H1 (cell line): ENCODE results near the gene IL1A. TPM values are rescaled to one million over a fixed set of nuclear protein-coding genes. Genes with fewer than 3 reads are reported as not detected.

Experiments
- CTCF ChIA-PET: fragments of 300-600 bp; sonication (Branson Sonifier 250); formaldehyde crosslinking; loops from one replicate; lab custom pipeline; 2021; ENCODE audit not compliant: partially characterized antibody; lab: Charles Lee
- POLR2A ChIA-PET: fragments of 300-600 bp; sonication (Branson Sonifier 250); formaldehyde crosslinking; loops from one replicate; lab custom pipeline; 2021; ENCODE audit warnings: inconsistent platforms; ENCODE audit not compliant: partially characterized antibody; lab: Charles Lee
- DNase-seq, 2 experiments: peaks; one replicate each; pipeline versions ENCODE4 v3.0.0 to v3.0.0-alpha.2; 2010 to 2022; ENCODE audit warnings: low spot score in 2 of 2, low read depth in 1 of 2, mixed read lengths in 1 of 2
- FAIRE-seq: peaks from 2 replicates; lab custom pipeline; 2011; peaks lifted over from hg19 to GRCh38; lab: Jason Lieb, UNC
- H2AFZ ChIP-seq: 2 replicates; pipeline ENCODE4 v1.8.1; 2012; ENCODE audit warnings: low read length, inconsistent platforms
- H2AK5ac ChIP-seq: 2 replicates; pipeline ENCODE4 v1.6.1; 2013; ENCODE audit warnings: low read depth, low read length
- H2BK120ac ChIP-seq: replicated peaks from 2 replicates; pipeline ENCODE3; 2013; ENCODE audit warnings: low read depth, low read length, inconsistent platforms
- H2BK12ac ChIP-seq: 2 replicates; pipeline ENCODE4 v1.6.1; 2013; ENCODE audit warnings: low read depth, low read length
- H2BK15ac ChIP-seq: 2 replicates; pipeline ENCODE4 v1.6.1; 2013; ENCODE audit warnings: low read length
- H2BK20ac ChIP-seq: 2 replicates; pipeline ENCODE4 v1.6.1; 2013; ENCODE audit warnings: low read length
- H2BK5ac ChIP-seq: 2 replicates; pipeline ENCODE4 v1.6.1; 2013; ENCODE audit warnings: low read depth, low read length
- H3K14ac ChIP-seq: 2 replicates; pipeline ENCODE4 v1.6.1; 2013; ENCODE audit warnings: inconsistent platforms; ENCODE audit not compliant: insufficient read length
- H3K18ac ChIP-seq: 2 replicates; pipeline ENCODE4 v1.6.1; 2013; ENCODE audit warnings: low read length; ENCODE audit errors: extremely low read depth
- H3K23ac ChIP-seq: 2 replicates; pipeline ENCODE4 v1.6.1; 2013; ENCODE audit warnings: inconsistent platforms; ENCODE audit not compliant: insufficient read length
- H3K23me2 ChIP-seq: 2 replicates; pipeline ENCODE4 v1.6.1; 2013; ENCODE audit warnings: low read depth, low read length
- H3K27ac ChIP-seq: 2 replicates; pipeline ENCODE4 v1.6.1; 2011; ENCODE audit warnings: low read depth, low read length, inconsistent platforms
- H3K27me3 ChIP-seq, 4 experiments: replicated peaks in 1 of 4; 1 replicate in 1 of 4; 2 replicates in 3 of 4; pipeline versions ENCODE4 v1.6.1 to v1.8.1; 2011 to 2013; ENCODE audit warnings: low read length in 3 of 4, mild to moderate bottlenecking in 3 of 4, inconsistent platforms in 2 of 4, mixed read lengths in 2 of 4, moderate library complexity in 1 of 4; ENCODE audit not compliant: control insufficient read depth in 3 of 4, insufficient read depth in 3 of 4; ENCODE audit errors: extremely low read depth in 1 of 4
- H3K36me3 ChIP-seq, 4 experiments: 2 replicates each; pipeline versions ENCODE4 v1.6.1 to v1.8.1; 2011 to 2013; ENCODE audit warnings: mild to moderate bottlenecking in 4 of 4, low read length in 3 of 4, moderate library complexity in 2 of 4, control low read depth in 1 of 4, inconsistent platforms in 1 of 4; ENCODE audit not compliant: insufficient read depth in 4 of 4, control insufficient read depth in 2 of 4
- H3K4ac ChIP-seq: replicated peaks from 2 replicates; pipeline ENCODE3; 2013; ENCODE audit warnings: low read length, low read depth, mixed read lengths, inconsistent platforms; ENCODE audit not compliant: insufficient read length
- H3K4me1 ChIP-seq, 4 experiments: replicated peaks in 1 of 4; 1 replicate in 1 of 4; 2 replicates in 3 of 4; pipeline versions ENCODE4 v1.6.1 to v1.8.1; 2011 to 2013; ENCODE audit warnings: low read length in 3 of 4, inconsistent platforms in 2 of 4, mixed read lengths in 1 of 4; ENCODE audit not compliant: insufficient read depth in 4 of 4, control insufficient read depth in 3 of 4
- H3K4me2 ChIP-seq, 2 experiments: 2 replicates each; pipeline versions ENCODE4 v1.6.1 to v1.8.1; 2011 to 2013; ENCODE audit warnings: low read depth in 2 of 2, low read length in 2 of 2, control low read depth in 1 of 2, inconsistent platforms in 1 of 2, mild to moderate bottlenecking in 1 of 2; ENCODE audit not compliant: insufficient read depth in 1 of 2
- H3K4me3 ChIP-seq, 4 experiments: fragments of 200-600, 300-600 bp in 1 of 4; sonication (generic), shearing (Covaris generic), sonication (Bioruptor Twin) in 1 of 4; 2 replicates each; pipeline versions ENCODE4 v1.5.1 to v1.8.1; 2011 to 2016; ENCODE audit warnings: low read length in 4 of 4, low read depth in 3 of 4, control low read depth in 2 of 4, inconsistent platforms in 2 of 4, mild to moderate bottlenecking in 2 of 4, mixed read lengths in 1 of 4, moderate library complexity in 1 of 4; ENCODE audit not compliant: insufficient read depth in 2 of 4; ENCODE audit errors: extremely low read depth in 1 of 4
- H3K56ac ChIP-seq: replicated peaks from 2 replicates; pipeline ENCODE3; 2013; ENCODE audit warnings: low read depth, mild to moderate bottlenecking, mixed read lengths, low read length, inconsistent platforms; ENCODE audit not compliant: insufficient read length
- H3K79me1 ChIP-seq: 2 replicates; pipeline ENCODE4 v1.6.1; 2013; ENCODE audit warnings: low read depth, low read length, control low read depth
- H3K79me2 ChIP-seq, 2 experiments: 2 replicates each; pipeline versions ENCODE4 v1.6.1 to v1.8.1; 2012 to 2013; ENCODE audit warnings: low read length in 2 of 2, mild to moderate bottlenecking in 2 of 2, inconsistent platforms in 1 of 2; ENCODE audit not compliant: insufficient read depth in 2 of 2, control insufficient read depth in 1 of 2
- H3K9ac ChIP-seq, 4 experiments: replicated peaks in 1 of 4; 1 replicate in 1 of 4; 2 replicates in 3 of 4; pipeline versions ENCODE4 v1.6.1 to v1.8.1; 2011 to 2013; ENCODE audit warnings: low read depth in 3 of 4, low read length in 3 of 4, control low read depth in 2 of 4, mild to moderate bottlenecking in 2 of 4, moderate library complexity in 2 of 4, inconsistent platforms in 1 of 4; ENCODE audit errors: extremely low read depth in 1 of 4
- H3K9me3 ChIP-seq, 2 experiments: 2 replicates each; pipeline versions ENCODE4 v1.6.1 to v1.8.1; 2012 to 2013; ENCODE audit warnings: mild to moderate bottlenecking in 2 of 2, moderate library complexity in 2 of 2, control low read depth in 1 of 2, inconsistent platforms in 1 of 2, low read depth in 1 of 2, low read length in 1 of 2, mixed read lengths in 1 of 2; ENCODE audit not compliant: insufficient read depth in 2 of 2
- H4K20me1 ChIP-seq, 2 experiments: replicated peaks in 1 of 2; 2 replicates each; pipeline versions ENCODE3 to v1.8.1; 2011 to 2013; ENCODE audit warnings: inconsistent platforms in 2 of 2, low read length in 2 of 2, mild to moderate bottlenecking in 1 of 2; ENCODE audit not compliant: insufficient read depth in 2 of 2, control insufficient read depth in 1 of 2
- H4K5ac ChIP-seq: 2 replicates; pipeline ENCODE4 v1.6.1; 2013; ENCODE audit warnings: low read length, low read depth, mixed read lengths, inconsistent platforms; ENCODE audit not compliant: insufficient read length
- H4K8ac ChIP-seq: 2 replicates; pipeline ENCODE4 v1.8.0; 2013; ENCODE audit warnings: mild to moderate bottlenecking, moderate library complexity, low read length, inconsistent platforms; ENCODE audit not compliant: insufficient read depth; ENCODE audit errors: extremely low read depth
- H4K91ac ChIP-seq: replicated peaks from 2 replicates; pipeline ENCODE3; 2013; ENCODE audit warnings: low read length, mixed read lengths, inconsistent platforms; ENCODE audit not compliant: insufficient read length
- CREB1 ChIP-seq: IDR thresholded peaks from 2 replicates; pipeline ENCODE4 v1.6.1; 2012; ENCODE audit warnings: inconsistent platforms
- SAP30 ChIP-seq: fragments of 300-600 bp; sonication (generic); IDR thresholded peaks from 2 replicates; pipeline ENCODE4 v1.7.1; 2012; ENCODE audit warnings: low read length, moderate library complexity, mild to moderate bottlenecking, inconsistent platforms; ENCODE audit not compliant: insufficient read depth, insufficient replicate concordance
- SIRT6 ChIP-seq: IDR thresholded peaks from one replicate; pipeline ENCODE4 v1.7.1; 2012; ENCODE audit warnings: low read length, inconsistent platforms
- SP4 ChIP-seq: IDR thresholded peaks from 2 replicates; pipeline ENCODE4 v1.6.1; 2012; ENCODE audit warnings: low read length, inconsistent platforms
- TAF7 ChIP-seq: optimal IDR thresholded peaks from 2 replicates; pipeline ENCODE3; 2011; ENCODE audit warnings: low read depth, mild to moderate bottlenecking, inconsistent platforms, low read length, moderate library complexity, borderline replicate concordance
- WGBS, 2 experiments: shearing (Covaris generic) in 1 of 2; methylation state at CpG; one replicate each; pipeline versions ENCODE4 v1.1.6 to v1.1.7; 2013 to 2015; ENCODE audit warnings: low lambda C conversion rate in 2 of 2, mixed read lengths in 2 of 2, inconsistent platforms in 1 of 2, low coverage in 1 of 2, missing lambda C conversion rate in 1 of 2; ENCODE audit not compliant: insufficient replicate concordance in 2 of 2, insufficient coverage in 1 of 2, insufficient read length in 1 of 2; ENCODE audit errors: extremely low coverage in 1 of 2, missing lambda C conversion rate in 1 of 2; 5-methylcytosine and 5-hydroxymethylcytosine counted together
- polyA plus RNA-seq, 7 experiments: library from polyadenylated mRNA; depleted of rRNA in 3 of 7; stranded (reverse) in 5 of 7; unstranded in 2 of 7; fragments of >200 nt in 5 of 7; fragments of 200-250 nt in 2 of 7; gene quantifications; 1 replicate in 5 of 7; 2 replicates in 1 of 7; 4 replicates in 1 of 7; pipeline versions ENCODE4 v1.2.1 to v1.2.3, GENCODE V29; 2011 to 2013; ENCODE audit warnings: missing spikeins in 2 of 7, mixed read lengths in 2 of 7
- total RNA-seq: library from RNA; stranded (reverse); fragmentation: NEBNext Ultra II Directional; extraction: Animal tissue kit (Norgen Biotek cat#: 25700); gene quantifications from 2 replicates; pipeline ENCODE4 v1.2.1, GENCODE V29; 2021

The IL1A gene
- total and polyA plus RNA-seq, 2 of the 8 experiments (the other 6 are each of a cell fraction or from before 2014, with no cell fraction given) = 0.32 to 0.74 TPM

DNA sequence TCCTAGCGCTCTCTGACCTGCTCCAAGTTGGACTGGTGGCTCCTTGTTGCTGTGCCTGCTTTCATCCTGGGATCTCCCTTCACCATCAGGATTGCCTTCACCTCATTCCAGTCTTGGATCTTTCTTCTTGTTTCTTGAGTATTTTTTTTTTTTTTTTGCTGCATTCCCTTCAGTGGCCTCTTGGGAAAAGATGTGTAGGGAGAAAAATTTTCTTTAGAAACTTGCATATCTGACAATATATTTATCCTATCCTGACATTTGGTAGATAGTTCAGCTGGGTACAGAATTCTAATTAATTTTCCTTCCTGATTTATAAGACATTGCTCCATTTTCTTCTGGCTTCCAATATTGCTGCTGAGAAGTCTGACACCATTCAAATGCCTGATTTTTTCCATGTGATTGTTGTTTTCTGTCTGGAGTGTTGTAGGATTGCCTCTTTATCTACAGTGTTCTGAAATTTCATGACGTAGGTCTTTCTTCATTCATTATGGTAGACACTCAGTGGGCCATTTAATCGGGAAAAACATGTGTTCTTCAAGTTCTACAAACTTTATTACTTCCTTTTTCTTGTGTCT lies 23.0 kb upstream of the IL1A start:
- H3K23me2 ChIP-seq = no peaks in the 10 kb centered on the region
- H3K18ac ChIP-seq = no peak overlapping the region
- H4K5ac ChIP-seq = no peak overlapping the region
- no peak overlapping the region for H3K27ac ChIP-seq
- no peak overlapping the region for H3K56ac ChIP-seq
- peaks cover 0 to under 1% (median 0%) of the 10 kb centered on the region in 4 experiments; a peak in 3 of 7 replicates for H3K4me1 ChIP-seq
- H2BK15ac ChIP-seq = no peak overlapping the region
- no peak overlapping the region for H2BK5ac ChIP-seq
- no peak overlapping the region for H3K9ac ChIP-seq
- no peaks in the 10 kb centered on the region for H4K20me1 ChIP-seq
- H2BK20ac ChIP-seq = no peak overlapping the region
- no peaks in the 10 kb centered on the region for H3K36me3 ChIP-seq
- no peak overlapping the region for H3K23ac ChIP-seq
- no peaks in the 10 kb centered on the region for H3K79me2 ChIP-seq
- no peaks in the 10 kb centered on the region for H3K9me3 ChIP-seq
- no peaks in the 10 kb centered on the region for H3K27me3 ChIP-seq
- 95% methylated on average over 3 of the region's 3 CpGs; no CpG with 5 or more reads in 1 of the 2 experiments for WGBS, 2 experiments
- H4K8ac ChIP-seq = no peak overlapping the region
- no peak overlapping the region for H4K91ac ChIP-seq
- H3K79me1 ChIP-seq = no peaks in the 10 kb centered on the region
- no peak overlapping the region for H2BK12ac ChIP-seq
- DNase-seq = no peak
- ChIA-PET POLR2A (no interaction called here), CTCF (interaction anchor here (0.7 to 1.2 kb wide), 3 partner anchors 44 to 79 kb away, joined by 3 to 6 read pairs (median 3); no protein-coding TSS in a partner anchor)
- no peak overlapping the region for H3K4me2 ChIP-seq
- no peak for FAIRE-seq
- H2AK5ac ChIP-seq = no peak overlapping the region
- H3K14ac ChIP-seq = no peak overlapping the region
- no peak overlapping the region for H3K4me3 ChIP-seq
- H3K4ac ChIP-seq = no peak overlapping the region
- TF ChIP-seq TAF7 (no peak), CREB1 (no peak), SP4 (no peak), SAP30 (no peak), SIRT6 (no peak)
- H2BK120ac ChIP-seq = no peak overlapping the region
- H2AFZ ChIP-seq = no peak overlapping the region
